Lung (tissue), 12 donors: ENCODE measurements around the gene CCDC171. TPM values are rescaled to one million over a fixed set of nuclear protein-coding genes. Genes with fewer than 3 reads are reported as not detected.

Source experiments
- ATAC-seq: fragments of 200-7000 bp; cut with Tn5 transposase; one replicate; pipeline ENCODE4 v1.9.1; 2020; ENCODE audit warnings: moderate number of reproducible peaks; ENCODE audit not compliant: insufficient read depth, low FRiP score
- DNase-seq, 3 donors: peaks; one replicate each; pipeline ENCODE4 v3.0.0-alpha.2; 2013 to 2017
- H3K27ac ChIP-seq, 2 donors: one replicate each; pipeline ENCODE4 v1.5.1; 2013; ENCODE audit warnings: mild to moderate bottlenecking in 2 of 2, moderate library complexity in 2 of 2, control low read depth in 1 of 2, inconsistent platforms in 1 of 2, low read depth in 1 of 2, low read length in 1 of 2
- H3K27me3 ChIP-seq, 3 donors: one replicate each; pipeline ENCODE4 v1.5.1; 2013; ENCODE audit warnings: low read length in 2 of 3; ENCODE audit not compliant: control insufficient read depth in 3 of 3, insufficient read depth in 3 of 3
- H3K36me3 ChIP-seq, 4 donors: one replicate each; pipeline ENCODE4 v1.5.1; 2013; ENCODE audit warnings: low read length in 4 of 4, mild to moderate bottlenecking in 1 of 4, moderate library complexity in 1 of 4; ENCODE audit not compliant: control insufficient read depth in 4 of 4, insufficient read depth in 4 of 4
- H3K4me1 ChIP-seq, 5 donors: one replicate each; pipeline ENCODE4 v1.5.1; 2013; ENCODE audit warnings: low read length in 5 of 5, mild to moderate bottlenecking in 2 of 5, moderate library complexity in 1 of 5; ENCODE audit not compliant: control insufficient read depth in 5 of 5, insufficient read depth in 5 of 5
- H3K4me3 ChIP-seq: one replicate; pipeline ENCODE4 v1.5.1; 2013; ENCODE audit warnings: mild to moderate bottlenecking, control low read depth, moderate library complexity
- H3K9ac ChIP-seq, 2 donors: one replicate each; pipeline ENCODE4 v1.5.1; 2013; ENCODE audit warnings: low read length in 2 of 2, control low read depth in 1 of 2; ENCODE audit not compliant: insufficient read depth in 1 of 2
- H3K9me3 ChIP-seq, 4 donors: one replicate each; pipeline ENCODE4 v1.5.1; 2013; ENCODE audit warnings: low read length in 3 of 4, mild to moderate bottlenecking in 1 of 4, moderate library complexity in 1 of 4; ENCODE audit not compliant: control insufficient read depth in 4 of 4, insufficient read depth in 3 of 4
- CTCF ChIP-seq: IDR thresholded peaks from 2 replicates; pipeline ENCODE4 v1.5.1; 2012; ENCODE audit warnings: mild to moderate bottlenecking; ENCODE audit errors: control extremely low read depth, extremely low read depth
- WGBS, 2 donors: extraction: QIAGEN DNeasy Blood & Tissue Kit; methylation state at CpG; one replicate each; pipeline ENCODE4 v1.1.7; 2013; 5-methylcytosine and 5-hydroxymethylcytosine counted together
- polyA plus RNA-seq, 2 donors: library from polyadenylated mRNA; stranded (reverse); fragments of 200-250 nt; gene quantifications; one replicate each; pipeline ENCODE4 v1.2.1, GENCODE V29; 2013
- total RNA-seq, 2 donors: library from RNA; depleted of rRNA in 1 of 2; stranded (reverse); fragments of >200 nt in 1 of 2; gene quantifications; one replicate each; pipeline ENCODE4 v1.2.1, GENCODE V29; 2014 to 2021
- donor health status: control.
- donor health status: control.
- donor health status: Bipolar disorder and iron deficiency.
- donor health status: healthy.
- donor health status: DM: yes; HTN: yes; CAD: no.

Gene CCDC171
- total and polyA plus RNA-seq, 4 donors = 0.40 to 17.0 (median 2.5) TPM

GRCh38 chr9:16000811-16001210 is 448.0 kb downstream of the CCDC171 start:
- H3K27me3 ChIP-seq = no peaks in the 10 kb centered on the region
- peaks cover 0 to 3% (median 0%) of the 10 kb centered on the region in 4 donors for H3K9me3 ChIP-seq
- no peak overlapping the region for H3K4me3 ChIP-seq
- H3K36me3 ChIP-seq = no peaks in the 10 kb centered on the region
- H3K4me1 ChIP-seq = no peaks in the 10 kb centered on the region
- no peak for TF ChIP-seq CTCF
- no peak overlapping the region for H3K27ac ChIP-seq
- no peak overlapping the region for H3K9ac ChIP-seq
- DNase-seq = no peak
- ATAC-seq = no peak
- 92 to 93% methylated on average over 2 of the region's 2 CpGs for WGBS, 2 donors

- H3K36me3 ChIP-seq = no peaks in the 10 kb centered on the region
- no peak overlapping the region for H3K9ac ChIP-seq
- DNase-seq (no peak), ATAC-seq (no peak)
- no peak overlapping the region for H3K4me3 ChIP-seq
- H3K27me3 ChIP-seq = no peaks in the 10 kb centered on the region
- 94 to 96% methylated on average over 2 of the region's 2 CpGs for WGBS, 2 donors
- peaks cover 0 to 3% (median 0%) of the 10 kb centered on the region in 4 donors for H3K9me3 ChIP-seq
- TF ChIP-seq CTCF = no peak
- H3K27ac ChIP-seq = no peak overlapping the region
- no peaks in the 10 kb centered on the region for H3K4me1 ChIP-seq
Observed at GRCh38 chr9:16001856-16002255, 449.0 kb downstream of the CCDC171 start.

- TF ChIP-seq CTCF = no peak
- H3K4me1 ChIP-seq = no peaks in the 10 kb centered on the region
- 88 to 95% methylated on average over 3 of the region's 3 CpGs for WGBS, 2 donors
- no peaks in the 10 kb centered on the region for H3K36me3 ChIP-seq
- H3K27me3 ChIP-seq = no peaks in the 10 kb centered on the region
- no peak overlapping the region for H3K4me3 ChIP-seq
- DNase-seq (no peak), ATAC-seq (no peak)
- peaks cover 0 to 3% (median 0%) of the 10 kb centered on the region in 4 donors for H3K9me3 ChIP-seq
- no peak overlapping the region for H3K27ac ChIP-seq
- H3K9ac ChIP-seq = no peak overlapping the region
Observed at GRCh38 chr9:16002816-16003215, 450.0 kb downstream of the CCDC171 start.

- Histone ChIP-seq H3K4me1 (no peaks in the 10 kb centered on the region), H3K9me3 (peaks cover 0 to 4% (median 0%) of the 10 kb centered on the region in 4 donors), H3K27ac (no peak overlapping the region), H3K36me3 (no peaks in the 10 kb centered on the region), H3K4me3 (no peak overlapping the region), H3K27me3 (no peaks in the 10 kb centered on the region), H3K9ac (no peak overlapping the region)
- no peak for TF ChIP-seq CTCF
- ATAC-seq = no peak
- 69 to 86% methylated on average over 6 of the region's 6 CpGs for WGBS, 2 donors
- no peak for DNase-seq
Observed at GRCh38 chr9:16003785-16004184, 450.9 kb downstream of the CCDC171 start.
